Measurements from ENCODE around the gene BHMT2.
A peak's percentile ranks its signal among the peaks of the same experiment; 100 is the strongest.

Gene BHMT2

DNA sequence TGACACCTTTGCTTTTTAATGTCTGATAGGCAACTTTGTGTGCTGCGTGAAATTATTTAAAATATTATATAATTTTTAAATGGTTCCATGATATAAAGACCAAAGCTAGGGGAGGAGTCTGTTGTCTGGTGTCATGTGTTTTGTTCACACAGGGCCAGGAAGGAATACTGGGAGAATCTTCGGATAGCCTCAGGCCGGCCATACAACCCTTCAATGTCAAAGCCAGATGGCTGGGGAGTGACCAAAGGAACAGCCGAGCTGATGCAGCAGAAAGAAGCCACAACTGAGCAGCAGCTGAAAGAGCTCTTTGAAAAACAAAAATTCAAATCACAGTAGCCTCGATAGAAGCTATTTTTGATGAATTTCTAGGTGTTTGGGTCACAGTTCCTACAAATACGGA is 61.2 kb downstream of the BHMT2 start:
- no peak for DNase-seq

DNA sequence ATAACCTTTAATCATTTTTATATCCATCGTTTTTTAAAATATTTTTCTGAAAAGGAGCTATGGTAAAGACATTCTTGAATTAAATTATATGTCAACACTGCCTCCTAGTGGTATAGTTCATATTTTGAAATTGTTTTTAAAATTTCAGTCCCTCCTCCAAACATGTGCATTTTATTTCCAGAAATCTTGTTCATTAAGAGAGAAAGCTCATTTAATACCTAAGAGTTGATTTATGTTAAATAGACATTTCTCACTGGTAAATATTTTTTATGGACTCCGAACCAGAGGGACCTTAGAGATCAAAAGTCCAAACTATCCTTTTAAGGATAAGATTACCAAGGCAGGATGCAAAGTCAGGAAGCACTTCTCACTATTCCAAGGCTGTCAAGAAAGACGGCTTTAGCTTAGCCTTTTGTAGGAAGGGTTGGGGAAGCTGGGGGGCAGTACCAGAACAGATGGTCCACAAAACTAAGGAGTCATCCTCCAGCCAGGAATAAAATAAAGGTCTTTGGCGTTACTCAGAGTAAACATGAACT is 63.6 kb downstream of the BHMT2 start:
- peak; percentile 10 for DNase-seq

DNA sequence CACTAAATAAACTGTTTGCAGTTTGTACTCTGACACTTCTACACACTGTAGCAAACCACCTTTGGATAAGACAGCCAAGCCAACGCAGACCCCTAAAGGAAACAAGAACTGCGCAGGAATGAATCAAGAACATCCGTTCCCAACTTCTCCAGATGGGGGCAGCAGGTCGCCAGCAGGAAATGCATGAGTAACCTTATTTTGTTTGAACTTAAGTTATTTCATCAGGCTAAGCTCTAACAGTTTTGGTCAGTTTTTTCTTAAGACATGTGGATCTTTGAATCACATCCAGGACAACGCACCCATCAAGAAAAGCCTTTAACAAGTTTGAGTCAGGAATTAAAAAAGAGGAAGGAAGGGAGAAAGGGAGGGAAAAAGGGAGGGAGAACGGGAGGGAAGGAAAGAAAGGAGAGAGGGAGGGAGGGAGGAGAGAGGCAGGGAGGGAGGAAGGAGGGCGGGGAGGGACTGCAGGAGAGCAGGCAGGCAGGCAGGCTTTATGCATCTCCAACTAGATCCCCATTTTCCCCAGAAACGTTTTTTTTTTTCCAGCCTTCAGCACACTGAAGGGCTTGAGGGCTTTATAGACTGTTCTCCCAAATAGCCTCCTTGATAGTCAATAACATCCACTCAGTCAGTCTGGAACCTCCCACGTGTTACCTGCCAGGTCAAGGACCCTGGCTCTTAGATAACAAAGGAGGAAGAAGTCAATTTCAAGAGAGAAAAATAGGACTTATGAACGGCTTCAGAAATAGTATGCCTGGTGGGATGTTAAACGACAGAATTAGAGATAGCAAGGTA is 64.3 kb downstream of the BHMT2 start:
- DNase-seq, result peak; percentile 5

DNA sequence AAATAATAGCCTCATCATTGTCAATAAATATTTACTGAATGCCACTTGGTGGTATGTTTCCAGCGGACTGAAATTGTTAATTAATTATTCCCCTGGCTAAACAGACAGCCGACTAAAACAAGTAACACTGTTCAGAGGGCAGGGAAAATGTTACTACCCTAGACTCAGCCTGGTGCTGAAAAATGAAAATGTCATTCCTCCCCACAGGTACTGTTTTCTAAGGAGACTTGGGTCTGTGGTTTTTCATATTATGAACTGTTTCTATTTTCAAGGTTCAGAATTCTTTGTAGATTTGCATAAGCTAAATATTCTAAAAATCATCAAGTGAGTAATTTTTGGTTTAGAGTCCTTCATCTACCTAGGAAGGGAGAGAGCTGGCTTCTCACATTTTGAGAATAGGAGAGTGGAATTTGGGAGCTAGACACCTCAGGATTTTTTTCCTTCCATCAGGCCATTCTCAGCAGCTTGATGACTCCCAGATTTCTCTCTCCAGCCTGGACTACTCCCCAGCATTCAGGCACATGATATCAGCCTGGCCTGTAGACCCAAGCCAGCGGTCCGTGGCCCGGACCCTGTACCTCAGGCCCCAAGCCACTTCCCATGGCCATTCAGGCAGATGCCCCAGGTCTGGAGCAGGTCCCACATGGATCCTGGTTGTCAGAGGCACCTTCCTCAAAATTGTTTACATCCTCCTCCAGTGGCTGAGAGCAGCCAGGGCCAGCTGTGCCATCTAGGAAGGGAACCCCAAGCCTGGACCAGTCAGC is 66.4 kb downstream of the BHMT2 start:
- no peak for DNase-seq

DNA sequence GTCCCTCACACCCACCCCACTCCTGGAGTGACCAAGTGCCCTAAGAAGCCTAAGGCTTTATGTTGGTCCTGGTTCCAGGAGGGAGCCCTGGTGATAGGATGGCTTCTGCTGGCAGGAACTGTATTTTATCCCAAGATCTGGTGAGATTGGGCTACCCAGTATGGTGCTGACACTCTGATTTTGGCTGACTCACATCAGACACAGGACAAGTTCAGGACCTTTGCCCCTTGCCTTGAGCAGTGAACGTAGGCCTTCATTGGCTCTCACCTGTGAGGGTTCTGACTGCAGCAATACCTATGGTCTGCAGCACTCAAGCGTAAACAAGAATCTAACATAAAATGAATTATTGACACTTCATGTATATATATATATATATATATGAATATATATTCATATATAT is 67.1 kb downstream of the BHMT2 start:
- no peak for DNase-seq

All from NCI-H1105 (cell line).